Natural killer cell (primary cell): ENCODE measurements around the gene SPARC. TPM values are rescaled to one million over a fixed set of nuclear protein-coding genes. Genes with fewer than 3 reads are reported as not detected.

Source experiments
- ATAC-seq, 3 donors: fragments of 150-1000 bp in 2 of 3; fragments of 200-7000 bp in 1 of 3; cut with Tn5 transposase; 1 replicate in 1 of 3; 2 replicates in 2 of 3; pipeline ENCODE4 v1.10.0; 2021; ENCODE audit warnings: mild to moderate bottlenecking in 2 of 3, moderate library complexity in 2 of 3
- DNase-seq, 2 donors: peaks; one replicate each; pipeline versions ENCODE4 v3.0.0 to v3.0.0-alpha.2; 2013 to 2021; ENCODE audit warnings: mixed read lengths in 1 of 2
- H3K27ac ChIP-seq: one replicate; pipeline ENCODE4 v1.5.1; 2013; ENCODE audit warnings: mild to moderate bottlenecking, low read length
- H3K27me3 ChIP-seq: one replicate; pipeline ENCODE4 v1.6.1; 2013; ENCODE audit warnings: low read length; ENCODE audit not compliant: control insufficient read depth, insufficient read depth
- H3K36me3 ChIP-seq: one replicate; pipeline ENCODE4 v1.6.1; 2013; ENCODE audit warnings: low read length; ENCODE audit not compliant: control insufficient read depth, insufficient read depth
- H3K4me1 ChIP-seq: one replicate; pipeline ENCODE4 v1.6.1; 2013; ENCODE audit warnings: low read length; ENCODE audit not compliant: control insufficient read depth, insufficient read depth
- H3K4me3 ChIP-seq: one replicate; pipeline ENCODE4 v1.5.1; 2013; ENCODE audit warnings: low read length
- H3K9me3 ChIP-seq: one replicate; pipeline ENCODE4 v1.6.1; 2013; ENCODE audit warnings: low read length; ENCODE audit not compliant: control insufficient read depth, insufficient read depth
- H3K27ac Mint-ChIP-seq, 2 donors: one replicate each; pipeline ENCODE4 v1.8.0; 2022; ENCODE audit warnings: mild to moderate bottlenecking in 2 of 2, mixed read lengths in 2 of 2, moderate library complexity in 1 of 2
- H3K27me3 Mint-ChIP-seq, 2 donors: one replicate each; pipeline ENCODE4 v1.8.0; 2022; ENCODE audit warnings: low read depth in 2 of 2, mixed read lengths in 2 of 2
- H3K36me3 Mint-ChIP-seq: one replicate; pipeline ENCODE4 v1.8.0; 2022; ENCODE audit warnings: mixed read lengths
- H3K4me1 Mint-ChIP-seq, 2 donors: one replicate each; pipeline ENCODE4 v1.8.0; 2022; ENCODE audit warnings: mixed read lengths in 2 of 2
- H3K4me3 Mint-ChIP-seq: one replicate; pipeline ENCODE4 v1.8.0; 2022; ENCODE audit warnings: mild to moderate bottlenecking, moderate library complexity, mixed read lengths
- H3K9me3 Mint-ChIP-seq, 2 donors: one replicate each; pipeline ENCODE4 v1.8.0; 2022; ENCODE audit warnings: mixed read lengths in 2 of 2
- CTCF ChIP-seq: fragments of 200-600 bp; IDR thresholded peaks from one replicate; pipeline ENCODE4 v1.8.0; 2022; ENCODE audit warnings: antibody characterized with exemption
- WGBS: methylation state at CpG from one replicate; pipeline ENCODE4 v1.1.7; 2013; ENCODE audit warnings: missing lambda C conversion rate; ENCODE audit not compliant: insufficient coverage; 5-methylcytosine and 5-hydroxymethylcytosine counted together
- intact Hi-C: fragments of 100-400 bp; cut with micrococcal nuclease; formaldehyde crosslinking; loops from one replicate; pipeline ENCODE4 v1.14.2; 2022
- total RNA-seq, 4 donors: library from RNA; stranded (reverse); fragments of 120-200 nt in 1 of 4; gene quantifications; one replicate each; pipeline versions ENCODE4 v1.2.3 to v1.2.4, GENCODE V29; 2013 to 2022

The SPARC gene
- total RNA-seq, 3 donors from 2014 or later (not counting 1 experiment from before 2014, with no cell fraction given) = 3.2 to 48.5 (median 23.4) TPM

- H3K4me3 ChIP-seq = no peak overlapping the region
- intact Hi-C loops = no loop called here
- WGBS = 85% methylated on average over 4 of the region's 4 CpGs
- Mint-ChIP-seq H3K36me3 (no peaks in the 10 kb centered on the region), H3K9me3 (no peaks in the 10 kb centered on the region), H3K27ac (no peak overlapping the region), H3K27me3 (peaks cover 0 to 14% of the 10 kb centered on the region in 2 donors), H3K4me3 (no peak overlapping the region), H3K4me1 (no peaks in the 10 kb centered on the region)
- H3K27me3 ChIP-seq = no peaks in the 10 kb centered on the region
- ATAC-seq = no peak
- H3K36me3 ChIP-seq = no peaks in the 10 kb centered on the region
- no peak for DNase-seq
- no peak for TF ChIP-seq CTCF
- H3K27ac ChIP-seq = no peak overlapping the region
- no peaks in the 10 kb centered on the region for H3K4me1 ChIP-seq
- H3K9me3 ChIP-seq = no peaks in the 10 kb centered on the region
These were observed 11.8 kb downstream of the SPARC start for GRCh38 chr5:151674626-151675610.

GRCh38 chr5:151673421-151673820, 13.3 kb downstream of the SPARC start:
- no peaks in the 10 kb centered on the region for H3K9me3 ChIP-seq
- ATAC-seq (no peak), DNase-seq (no peak)
- TF ChIP-seq CTCF = no peak
- Mint-ChIP-seq H3K36me3 (no peaks in the 10 kb centered on the region), H3K27me3 (peaks cover 0 to 14% of the 10 kb centered on the region in 2 donors), H3K9me3 (no peaks in the 10 kb centered on the region), H3K27ac (no peak overlapping the region), H3K4me1 (no peaks in the 10 kb centered on the region), H3K4me3 (no peak overlapping the region)
- H3K27ac ChIP-seq = no peak overlapping the region
- H3K4me1 ChIP-seq = no peaks in the 10 kb centered on the region
- no peaks in the 10 kb centered on the region for H3K27me3 ChIP-seq
- WGBS = 87% methylated on average over 4 of the region's 4 CpGs
- intact Hi-C loops = no loop called here
- H3K36me3 ChIP-seq = no peaks in the 10 kb centered on the region
- H3K4me3 ChIP-seq = no peak overlapping the region

- intact Hi-C loops = no loop called here
- Histone ChIP-seq H3K27ac (no peak overlapping the region), H3K4me1 (no peaks in the 10 kb centered on the region), H3K4me3 (no peak overlapping the region), H3K36me3 (no peaks in the 10 kb centered on the region), H3K9me3 (no peaks in the 10 kb centered on the region), H3K27me3 (no peaks in the 10 kb centered on the region)
- no peaks in the 10 kb centered on the region for H3K9me3 Mint-ChIP-seq
- 86% methylated on average over 8 of the region's 8 CpGs for WGBS
- no peak overlapping the region for H3K4me3 Mint-ChIP-seq
- DNase-seq (no peak), ATAC-seq (no peak)
- no peak for TF ChIP-seq CTCF
- H3K27me3 Mint-ChIP-seq = peaks cover 0 to 11% of the 10 kb centered on the region in 2 donors
- no peaks in the 10 kb centered on the region for H3K36me3 Mint-ChIP-seq
- H3K27ac Mint-ChIP-seq = no peak overlapping the region
- no peaks in the 10 kb centered on the region for H3K4me1 Mint-ChIP-seq
These were observed 14.2 kb downstream of the SPARC start for GRCh38 chr5:151672516-151672915.
